NCI-H510A (cell line): ENCODE data around the gene SET.
"Not testable (repeated sequence)": the region's sequence is repeated elsewhere in the genome, so short reads cannot be mapped to it uniquely, and the experiment has no call there.

ENCODE experiments used
- DNase-seq: peaks from one replicate; lab custom pipeline; 2025; lab: John Stamatoyannopoulos, UW

SET gene, protein sequence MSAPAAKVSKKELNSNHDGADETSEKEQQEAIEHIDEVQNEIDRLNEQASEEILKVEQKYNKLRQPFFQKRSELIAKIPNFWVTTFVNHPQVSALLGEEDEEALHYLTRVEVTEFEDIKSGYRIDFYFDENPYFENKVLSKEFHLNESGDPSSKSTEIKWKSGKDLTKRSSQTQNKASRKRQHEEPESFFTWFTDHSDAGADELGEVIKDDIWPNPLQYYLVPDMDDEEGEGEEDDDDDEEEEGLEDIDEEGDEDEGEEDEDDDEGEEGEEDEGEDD

DNA sequence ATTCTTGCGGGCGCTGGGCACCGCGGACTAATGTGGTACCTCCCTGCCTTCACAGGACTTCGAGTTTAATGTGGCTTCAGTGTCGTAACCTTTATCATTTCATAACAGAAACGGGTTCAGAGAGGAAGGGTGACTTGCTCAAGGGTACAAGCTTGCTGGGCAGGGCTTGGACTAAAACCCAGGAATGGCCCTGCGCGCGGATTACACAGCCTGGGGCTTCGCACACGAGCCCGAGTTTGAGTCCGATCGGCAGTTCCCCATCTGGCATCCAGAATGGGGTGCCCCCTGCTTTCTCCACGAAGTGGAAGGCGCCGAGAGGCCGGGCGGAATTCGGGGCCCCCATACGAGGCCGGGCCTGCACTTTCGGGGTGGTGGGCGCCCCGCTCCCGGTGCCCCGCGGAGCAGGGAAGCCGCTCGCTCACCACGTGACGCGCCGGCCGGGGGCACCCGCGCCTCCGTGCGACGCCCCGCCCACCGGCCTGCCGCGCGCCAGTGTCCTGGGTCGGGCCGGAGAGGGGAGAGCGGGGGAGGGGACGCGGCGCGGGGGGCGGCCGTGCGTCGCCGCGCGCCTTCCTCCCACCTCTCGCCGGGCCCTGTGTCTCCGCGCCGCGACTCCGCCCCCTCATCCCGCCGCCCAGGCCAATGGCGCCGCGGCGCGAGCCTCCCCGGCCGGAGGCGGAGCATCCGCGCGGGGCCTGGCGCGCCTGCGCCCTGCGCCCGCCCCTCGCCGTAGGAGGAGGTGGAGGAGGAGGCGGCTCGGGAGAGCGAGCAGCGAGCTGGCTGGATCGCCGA, at the start of gene SET:
SET (plus strand) TSS at position 722 of the 792 bp plus-strand sequence. CDS start 361 bp downstream, outside the sequence.
- peak; percentile 92 for DNase-seq

DNA sequence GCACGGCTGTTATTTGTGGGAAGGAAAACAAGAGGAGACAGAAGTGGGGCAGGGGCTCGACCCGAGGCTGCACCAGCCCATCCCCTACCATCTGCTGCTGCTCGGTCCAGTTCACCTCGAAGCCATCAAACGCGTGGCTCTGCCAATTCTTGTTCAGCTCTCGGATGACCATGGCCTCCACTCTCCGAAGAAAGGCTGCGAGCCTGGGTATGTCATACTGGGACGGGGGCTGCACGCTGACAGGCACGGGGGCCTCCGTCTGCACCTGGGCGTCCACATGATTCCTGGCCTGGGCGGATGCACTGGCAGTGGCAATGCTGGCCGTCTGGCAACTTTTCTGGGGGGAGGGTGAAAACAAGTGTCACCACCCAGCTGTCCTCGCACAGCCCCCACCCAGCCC, 48.4 kb upstream of the SET start:
- no peak for DNase-seq

DNA sequence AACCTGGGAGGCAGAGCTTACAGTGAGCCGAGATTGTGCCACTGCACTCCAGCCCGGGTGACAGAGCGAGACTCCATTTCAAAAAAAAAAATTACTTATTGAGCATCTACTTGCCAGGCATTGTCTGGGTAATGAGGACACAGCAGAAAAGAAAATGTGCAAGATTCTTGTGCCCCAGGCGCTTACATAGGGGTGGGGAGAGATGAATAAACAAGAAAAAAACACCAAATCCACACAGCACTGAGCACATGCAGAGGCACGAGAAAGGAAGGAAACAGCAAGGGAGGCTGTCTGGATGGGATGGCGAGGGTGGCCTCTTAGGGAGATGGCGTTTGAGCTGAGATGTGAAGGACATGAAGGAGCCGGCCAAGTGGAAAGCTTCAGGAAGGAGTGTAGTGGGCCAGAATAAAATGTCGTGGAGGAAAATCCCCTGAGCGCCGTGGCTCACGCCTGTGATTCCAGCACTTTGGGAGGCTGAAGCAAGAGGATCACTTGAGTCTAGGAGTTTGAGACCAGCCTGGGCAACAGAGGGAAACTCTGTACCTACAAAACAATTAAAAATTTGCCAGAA, 46.3 kb upstream of the SET start:
- DNase-seq: no peak

DNA sequence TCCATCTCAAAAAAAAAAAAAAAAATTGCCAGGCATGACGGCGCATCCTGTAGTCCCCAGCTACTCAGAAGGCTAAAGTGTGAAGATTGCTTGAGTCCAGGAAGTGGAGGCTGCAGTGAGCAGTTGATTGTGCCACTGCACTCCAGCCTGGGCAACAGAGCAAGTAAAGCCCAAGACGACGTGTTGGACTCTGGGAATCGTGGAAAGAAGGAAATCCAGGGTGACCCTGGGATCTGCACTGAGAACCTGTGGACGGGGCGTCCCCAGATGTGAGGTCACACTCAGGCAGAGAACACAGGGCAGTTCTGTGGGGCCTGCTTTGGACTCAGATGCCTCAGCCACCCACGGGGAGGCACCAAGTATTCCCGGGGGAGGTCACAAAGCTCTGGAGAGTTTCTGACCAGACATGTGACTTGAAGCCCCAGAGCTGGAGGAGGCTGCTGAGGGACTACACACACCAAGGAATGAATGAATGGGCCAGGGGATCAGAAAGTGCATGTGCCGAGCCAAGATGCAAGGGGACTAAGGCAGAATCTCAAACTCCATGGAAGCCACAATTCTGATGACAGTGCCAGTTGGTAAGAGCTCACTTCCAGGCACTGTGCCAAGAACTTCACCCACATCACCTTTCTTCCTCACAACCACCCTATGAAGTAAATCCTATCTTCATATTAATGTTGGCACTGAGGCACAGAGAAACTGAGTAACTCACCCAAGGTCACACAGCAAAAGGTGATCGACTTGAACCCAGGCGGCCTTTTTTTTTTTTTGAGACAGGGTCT, 45.3 kb upstream of the SET start:
- no peak for DNase-seq

DNA sequence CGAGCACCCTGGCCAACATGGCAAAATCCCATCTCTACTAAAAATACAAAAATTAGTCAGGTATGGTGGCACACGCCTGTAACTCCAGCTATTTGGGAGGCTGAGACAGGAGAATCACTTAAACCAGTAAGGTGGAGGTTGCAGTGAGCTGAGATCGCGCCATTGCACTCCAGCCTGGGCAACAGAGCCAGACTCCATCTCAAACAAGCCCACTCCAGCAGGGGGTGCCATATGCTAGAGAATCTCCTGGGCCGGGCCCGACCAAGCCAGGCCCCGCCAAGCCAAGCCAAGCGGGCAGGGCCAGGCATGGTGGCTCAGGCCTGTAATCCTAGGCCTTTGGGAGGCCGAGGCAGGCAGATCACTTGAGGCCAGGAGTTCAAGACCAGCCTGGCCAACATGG, 40.8 kb upstream of the SET start:
- not testable (repeated sequence) for DNase-seq

DNA sequence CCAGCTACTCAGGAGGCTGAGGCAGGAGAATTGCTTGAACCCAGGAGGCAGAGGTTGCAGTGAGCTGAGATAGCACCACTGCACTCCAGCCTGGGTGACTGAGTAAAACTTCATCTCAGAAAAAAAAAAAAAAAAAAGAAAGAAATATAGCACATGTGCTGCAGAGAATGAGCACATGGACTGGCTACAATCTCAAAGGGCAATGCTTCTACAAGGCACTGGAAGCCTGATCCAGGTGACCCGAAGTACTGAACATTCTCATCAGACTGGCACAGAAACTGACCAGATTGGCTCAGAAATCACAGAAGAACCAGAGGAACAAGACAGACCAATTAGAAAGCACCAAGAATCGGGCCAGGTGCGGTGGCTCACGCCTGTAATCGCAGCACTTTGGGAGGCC, 37.2 kb upstream of the SET start:
- no peak for DNase-seq

DNA sequence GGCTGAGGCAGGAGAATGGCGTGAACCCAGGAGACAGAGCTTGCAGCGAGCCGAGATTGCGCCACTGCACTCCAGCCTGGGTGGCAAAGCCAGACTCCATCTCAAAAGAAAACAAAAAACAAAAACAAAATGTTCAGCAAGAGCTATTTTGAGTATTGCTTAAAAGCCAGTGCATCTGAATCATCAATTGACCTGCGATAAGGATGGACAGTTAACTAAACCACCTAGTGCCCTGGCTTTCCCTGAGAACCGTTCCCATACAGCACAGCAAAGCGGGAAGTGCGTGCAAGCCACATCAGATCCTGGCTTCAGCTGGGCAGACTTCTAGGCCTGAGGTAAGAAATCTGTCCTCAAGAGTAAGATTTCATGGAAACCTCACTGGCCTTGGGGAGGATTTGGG, 35.1 kb upstream of the SET start:
- DNase-seq: no peak

DNA sequence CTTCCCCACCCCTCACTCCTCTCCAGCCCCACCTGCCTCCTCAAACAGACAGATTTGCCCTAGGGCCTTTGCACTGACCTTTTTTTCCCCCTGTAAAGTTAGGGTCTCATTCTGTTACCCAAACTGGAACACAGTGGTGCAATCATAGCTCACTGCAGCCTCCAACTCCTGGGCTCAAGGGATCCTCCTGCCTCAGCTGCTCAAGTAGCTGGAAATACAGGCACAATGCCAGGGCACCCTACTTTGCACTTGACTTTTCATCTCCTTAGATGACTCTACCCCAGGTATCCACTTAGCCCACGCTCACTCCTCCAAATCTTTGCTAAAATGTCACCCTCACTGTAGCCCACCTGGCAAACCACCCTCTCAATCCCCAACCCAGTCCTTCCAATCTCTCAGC, 34.5 kb upstream of the SET start:
- DNase-seq: no peak

DNA sequence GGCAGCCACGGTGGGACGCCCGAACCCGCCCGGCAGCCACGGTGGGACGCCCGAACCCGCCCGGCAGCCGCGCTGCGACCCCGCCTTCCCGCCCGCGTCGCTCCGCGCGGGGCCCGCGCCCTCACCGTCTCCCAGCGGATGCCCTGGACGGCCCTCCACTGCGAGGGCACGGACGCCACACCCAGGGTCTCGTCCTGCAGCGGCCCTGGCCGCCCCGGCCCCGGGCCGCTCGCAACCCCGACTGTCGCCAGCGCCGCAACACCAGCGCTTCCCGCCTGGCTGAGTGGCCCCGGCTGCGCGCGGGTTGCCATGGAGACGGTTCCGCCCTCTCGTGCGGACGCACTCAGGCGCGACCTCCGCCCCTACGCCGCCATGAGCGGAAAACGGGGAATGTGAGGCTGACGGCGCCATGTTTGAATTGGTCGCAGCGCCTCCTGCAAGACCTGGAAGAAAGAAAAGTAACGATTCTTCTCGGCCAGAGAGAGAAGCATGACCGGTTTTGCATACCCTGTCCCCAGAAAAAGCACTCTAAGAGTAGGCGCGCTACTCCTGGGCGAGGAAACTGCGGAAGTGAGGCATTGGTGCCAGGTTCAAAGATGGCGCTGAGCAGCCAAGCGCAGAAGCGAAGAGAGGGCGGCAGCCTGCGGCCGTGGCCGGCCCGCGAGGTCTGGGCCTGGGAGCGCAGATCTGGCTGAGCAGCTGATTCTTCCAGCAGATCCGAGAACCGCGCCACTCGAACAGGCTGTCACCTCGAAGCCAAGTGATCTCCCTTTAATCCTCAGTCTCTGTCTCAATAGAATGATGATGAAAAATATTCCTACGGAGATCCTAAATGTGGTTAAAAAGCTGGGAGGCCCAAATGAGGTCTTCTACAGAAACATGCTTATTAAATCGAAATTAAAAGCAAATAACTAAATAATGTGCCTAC, 32.3 kb upstream of the SET start, which contains the start of gene DYNC2I2:
DYNC2I2 (minus strand) TSS at position 432 of the 928 bp plus-strand sequence; CDS start at position 311, 121 bp downstream.
- DNase-seq: peak; percentile 80

DNA sequence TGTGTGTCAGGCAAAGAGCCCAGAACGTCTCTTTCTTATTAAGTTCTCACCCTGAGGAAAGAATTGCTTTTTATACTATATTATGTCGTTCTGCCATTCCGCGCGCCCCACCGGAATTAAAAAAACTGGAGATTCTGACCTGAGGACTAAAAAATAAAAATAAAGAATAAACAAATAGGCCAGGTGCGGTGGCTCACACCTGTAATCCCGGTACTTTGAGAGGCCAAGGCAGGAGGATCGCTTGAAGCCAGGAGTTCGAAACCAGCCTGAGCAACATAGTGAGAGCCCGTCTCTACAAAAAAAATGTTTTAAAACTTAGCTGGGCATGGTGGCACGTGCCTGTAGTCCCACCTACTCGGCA, 31.7 kb upstream of the SET start:
- DNase-seq: no peak

DNA sequence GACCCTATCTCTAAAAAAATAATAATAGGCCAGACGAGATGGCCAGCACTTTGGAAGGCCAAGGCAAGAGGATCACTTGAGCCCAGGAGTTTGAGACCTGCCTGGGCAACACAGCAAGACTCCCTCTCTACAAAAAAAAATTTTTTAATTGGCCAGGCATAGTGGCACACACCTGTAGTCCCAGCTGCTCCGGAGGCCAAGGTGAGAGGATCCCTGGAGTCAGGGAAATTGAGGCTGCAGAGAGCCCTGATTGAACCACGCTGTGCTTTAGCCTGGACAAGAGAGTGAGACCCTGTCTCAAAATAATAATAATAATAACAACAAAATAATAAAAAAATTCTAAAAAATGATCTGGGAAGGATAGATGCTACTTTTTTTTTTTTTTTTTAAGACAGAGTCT, 31.2 kb upstream of the SET start:
- DNase-seq: no peak

DNA sequence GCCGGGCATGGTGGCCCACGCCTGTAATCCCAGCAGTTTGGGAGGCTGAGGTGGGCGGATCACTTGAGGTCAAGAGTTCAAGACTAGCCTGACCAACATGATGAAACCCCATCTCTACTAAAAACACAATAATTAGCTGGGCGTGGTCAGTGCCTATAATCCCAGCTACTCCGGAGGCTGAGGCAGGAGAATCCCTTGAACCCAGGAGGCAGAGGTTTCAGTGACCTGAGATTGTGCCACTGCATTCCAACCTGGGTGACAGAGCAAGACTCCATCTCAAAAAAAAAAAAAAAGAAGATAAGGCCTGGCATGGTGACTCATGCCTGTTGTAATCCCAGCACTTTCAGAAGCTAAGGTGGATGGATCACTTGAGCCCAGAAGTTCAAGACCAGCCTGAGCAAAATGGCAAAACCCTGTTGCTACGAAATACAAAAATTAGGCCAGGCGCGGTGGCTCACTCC, 22.5 kb upstream of the SET start:
- not testable (repeated sequence) for DNase-seq

DNA sequence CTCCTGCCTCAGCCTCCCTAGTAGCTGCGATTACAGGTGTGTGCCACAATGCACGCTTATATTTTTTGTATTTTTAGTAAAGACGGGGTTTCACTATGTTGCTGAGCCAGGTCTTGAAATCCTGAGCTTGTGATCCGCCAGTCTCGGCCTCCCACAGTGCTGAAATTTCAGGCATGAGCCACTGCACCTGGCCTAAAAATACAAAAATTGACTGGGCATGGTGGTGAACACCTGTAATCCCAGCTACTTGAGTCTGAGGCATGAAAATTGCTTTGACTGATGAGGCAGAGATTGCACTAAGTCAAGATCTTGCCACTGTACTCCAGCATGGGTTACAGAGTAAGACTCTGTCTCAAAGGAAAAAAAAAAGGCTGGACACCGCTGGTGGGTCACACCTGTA, 19.2 kb upstream of the SET start:
- DNase-seq: no peak

DNA sequence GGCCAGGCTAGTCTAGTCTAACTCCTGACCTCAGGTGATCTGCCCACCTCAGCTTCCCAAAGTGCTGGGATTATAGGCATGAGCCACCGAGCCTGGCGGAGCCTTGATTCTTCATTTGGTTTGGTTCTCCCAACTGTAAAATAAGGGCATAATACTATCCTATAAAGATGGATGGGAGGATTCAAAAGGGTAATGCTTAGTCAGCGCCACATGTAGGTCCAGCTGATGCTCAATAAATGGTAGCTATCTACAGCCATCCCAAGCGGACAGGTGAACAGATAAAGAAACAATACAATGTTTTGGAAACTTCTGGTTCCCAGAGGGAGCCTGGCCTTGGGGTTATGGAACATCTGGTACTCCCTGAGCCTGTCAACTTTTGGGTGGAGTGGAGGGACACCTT, 13.6 kb upstream of the SET start:
- DNase-seq: no peak

DNA sequence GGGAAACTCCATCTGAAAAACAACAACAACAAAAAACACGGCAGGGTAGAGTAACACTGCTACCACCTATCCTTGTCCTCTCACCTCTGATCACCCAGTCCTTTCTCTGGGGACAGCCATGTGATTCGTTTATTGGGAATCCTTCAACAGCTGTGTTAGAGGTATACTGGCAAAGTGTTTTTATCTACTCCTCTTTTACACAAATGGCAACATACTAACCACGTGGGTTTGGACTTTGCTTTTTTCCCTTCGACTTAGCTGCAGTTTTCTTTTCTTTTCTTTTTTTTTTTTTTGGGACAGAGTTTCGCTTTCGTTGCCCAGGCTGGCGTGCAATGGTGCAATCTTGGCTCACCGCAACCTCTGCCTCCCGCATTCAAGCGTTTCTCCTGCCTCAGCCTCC, 11.2 kb upstream of the SET start:
- DNase-seq: no peak

DNA sequence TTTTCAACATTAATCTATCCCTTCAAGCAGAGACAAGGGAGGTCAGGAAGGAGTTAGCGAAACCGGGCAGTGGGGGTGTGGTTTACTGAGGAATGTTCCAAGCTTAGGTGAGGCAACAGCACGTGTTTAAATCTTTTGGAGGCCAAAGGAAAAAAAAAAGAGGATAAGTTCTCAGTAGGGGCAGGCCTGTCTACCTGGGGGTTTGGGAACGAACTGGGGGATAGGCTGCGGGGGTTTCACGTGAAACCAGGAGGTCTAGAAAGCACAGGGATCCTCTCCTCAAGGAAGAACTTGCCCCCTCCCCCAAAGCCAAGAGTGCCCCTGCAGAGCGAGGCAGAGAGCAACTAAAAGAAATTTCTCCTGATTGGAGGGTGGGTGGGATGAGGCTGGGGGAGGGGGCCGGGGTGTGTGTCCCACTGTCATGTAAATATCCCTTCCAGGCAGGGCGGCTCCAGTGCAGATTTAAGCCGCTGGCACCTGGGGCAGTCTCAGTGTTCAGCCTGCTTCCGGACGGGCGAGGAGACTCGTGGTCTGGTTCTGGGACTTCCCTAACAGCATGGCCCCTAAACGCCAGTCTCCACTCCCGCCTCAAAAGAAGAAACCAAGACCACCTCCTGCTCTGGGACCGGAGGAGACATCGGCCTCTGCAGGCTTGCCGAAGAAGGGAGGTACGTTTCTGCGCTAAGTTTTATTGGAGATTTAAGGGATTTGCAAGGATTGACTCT, 5.5 kb upstream of the SET start:
- DNase-seq: no peak

DNA sequence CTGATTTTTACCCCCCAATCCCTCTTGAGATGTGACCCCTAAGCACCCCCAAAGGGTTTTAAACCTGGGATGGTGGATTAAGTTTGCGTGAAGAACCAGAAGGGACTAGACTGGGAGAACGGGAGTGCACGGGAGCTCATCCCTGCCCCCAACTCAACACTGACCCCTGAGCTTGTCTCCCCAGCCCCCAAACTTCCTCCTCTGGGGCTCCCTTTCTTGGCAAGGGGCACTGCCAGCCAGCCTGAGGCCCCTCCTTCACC, 5.0 kb upstream of the SET start:
- no peak for DNase-seq

DNA sequence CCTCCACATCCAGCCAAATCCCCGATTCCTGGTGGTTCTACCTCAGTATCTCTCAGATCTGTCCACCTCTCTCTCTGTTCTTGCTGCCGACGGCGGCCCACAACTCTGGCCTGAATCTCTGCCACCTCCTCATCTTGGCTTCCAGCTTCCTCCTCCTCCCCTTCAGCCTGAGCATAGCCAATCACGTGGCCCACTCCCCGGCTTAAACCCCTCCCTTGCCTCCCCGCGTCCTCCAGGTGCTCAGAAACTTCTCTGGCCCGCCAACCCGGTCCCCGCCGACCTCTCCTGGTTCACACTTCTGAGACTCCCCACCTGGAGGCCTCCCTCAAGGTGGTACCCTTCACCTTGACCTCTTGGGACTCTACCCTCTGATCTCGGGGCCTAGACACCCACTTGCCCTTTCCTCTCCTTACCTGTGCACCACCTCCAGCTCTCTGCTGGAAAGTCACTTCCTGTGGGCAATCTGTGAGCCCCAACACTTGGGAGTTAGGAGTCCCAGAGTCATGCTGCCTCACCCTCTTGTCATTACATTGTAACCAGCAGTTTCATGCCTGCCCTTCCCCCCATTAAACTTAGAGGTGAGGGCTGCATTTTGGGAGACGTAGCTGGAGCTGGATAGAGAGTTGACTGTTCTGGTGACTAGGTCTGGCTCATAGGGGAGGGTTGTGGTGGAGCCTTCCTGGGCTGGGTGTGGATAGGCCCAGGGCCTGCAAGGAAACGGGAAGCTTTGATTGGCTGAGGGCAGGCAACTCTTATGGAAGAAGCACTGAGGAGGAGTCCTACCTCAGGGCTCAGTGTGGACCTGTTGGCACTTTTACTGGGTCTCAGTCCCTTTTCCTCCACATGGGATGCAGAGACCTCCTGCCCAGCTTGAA, 4.5 kb upstream of the SET start:
- peak; percentile 74 for DNase-seq

DNA sequence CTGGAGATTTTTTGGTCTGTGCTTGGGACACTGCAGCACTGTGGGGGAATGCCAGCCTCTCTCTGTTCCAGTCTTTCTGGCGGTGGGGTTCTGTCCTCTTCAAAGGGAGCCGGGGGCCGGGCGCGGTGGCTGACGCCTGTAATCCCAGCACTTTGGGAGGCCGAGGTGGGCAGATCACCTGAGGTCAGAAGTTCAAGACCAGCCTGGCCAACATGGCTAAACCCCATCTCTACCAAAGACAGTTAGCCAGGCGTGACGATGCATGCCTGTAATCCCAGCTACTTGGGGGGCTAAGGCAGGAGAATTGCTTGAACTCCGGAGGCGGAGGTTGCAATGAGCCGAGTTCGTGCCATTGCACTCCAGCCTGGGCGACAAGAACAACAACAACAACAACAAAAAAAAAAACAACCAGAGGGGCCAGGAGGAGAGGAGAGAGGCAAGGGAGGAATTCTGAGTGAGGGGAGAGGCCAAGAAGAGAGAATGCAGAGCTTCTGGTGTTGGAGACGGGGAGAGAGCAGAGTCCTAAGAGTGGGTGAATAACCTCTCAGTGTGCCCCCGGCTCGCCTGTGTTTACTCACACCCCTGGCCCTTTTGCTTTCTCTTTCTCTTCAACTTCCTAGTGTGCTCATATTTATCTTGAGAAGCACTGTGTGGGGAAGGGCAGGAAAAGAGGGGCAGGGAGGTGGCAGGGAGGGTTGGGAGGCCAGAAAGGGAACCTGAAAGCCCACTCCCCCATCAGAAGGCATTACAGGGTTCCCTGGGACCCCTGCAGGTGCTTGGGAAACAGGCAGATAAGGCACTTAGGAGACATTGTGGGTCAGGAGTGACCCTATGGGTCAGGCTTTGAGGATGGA, 3.2 kb upstream of the SET start:
- no peak for DNase-seq
